Osteocyte (in vitro differentiated cells): Measurements from ENCODE around the gene UBE2L6. TPM values are rescaled to one million over a fixed set of nuclear protein-coding genes. Genes with fewer than 3 reads are reported as not detected.

ENCODE experiments used
- DNase-seq: peaks from one replicate; pipeline ENCODE4 v3.0.0; 2021; ENCODE audit warnings: mixed read lengths; ENCODE audit not compliant: unreplicated experiment; ENCODE audit errors: extremely low spot score
- H3K27ac Mint-ChIP-seq: one replicate; pipeline ENCODE4 v1.8.0; 2021; ENCODE audit warnings: mild to moderate bottlenecking, mixed read lengths; ENCODE audit not compliant: unreplicated experiment
- H3K27me3 Mint-ChIP-seq: one replicate; pipeline ENCODE4 v1.8.0; 2021; ENCODE audit warnings: mixed read lengths; ENCODE audit not compliant: unreplicated experiment
- H3K36me3 Mint-ChIP-seq: one replicate; pipeline ENCODE4 v1.8.0; 2021; ENCODE audit warnings: mixed read lengths; ENCODE audit not compliant: unreplicated experiment
- H3K4me1 Mint-ChIP-seq: one replicate; pipeline ENCODE4 v1.8.0; 2021; ENCODE audit warnings: mixed read lengths; ENCODE audit not compliant: unreplicated experiment
- H3K4me3 Mint-ChIP-seq: one replicate; pipeline ENCODE4 v1.8.0; 2021; ENCODE audit warnings: mild to moderate bottlenecking, moderate library complexity, mixed read lengths; ENCODE audit not compliant: unreplicated experiment
- H3K9me3 Mint-ChIP-seq: one replicate; pipeline ENCODE4 v1.8.0; 2021; ENCODE audit warnings: mixed read lengths; ENCODE audit not compliant: unreplicated experiment
- total RNA-seq: library from RNA; stranded (reverse); gene quantifications from 2 replicates; pipeline ENCODE4 v1.2.1, GENCODE V29; 2021
- TF ChIP-seq, protein P1 (sequence below): fragments of 200-600 bp; sonication (generic); IDR thresholded peaks from 2 replicates; pipeline ENCODE4 v1.5.0; 2021; ENCODE audit warnings: antibody characterized with exemption, mild to moderate bottlenecking, moderate library complexity

Gene UBE2L6
- total RNA-seq, 1 donor from 2014 or later, result 58.9 TPM

DNA sequence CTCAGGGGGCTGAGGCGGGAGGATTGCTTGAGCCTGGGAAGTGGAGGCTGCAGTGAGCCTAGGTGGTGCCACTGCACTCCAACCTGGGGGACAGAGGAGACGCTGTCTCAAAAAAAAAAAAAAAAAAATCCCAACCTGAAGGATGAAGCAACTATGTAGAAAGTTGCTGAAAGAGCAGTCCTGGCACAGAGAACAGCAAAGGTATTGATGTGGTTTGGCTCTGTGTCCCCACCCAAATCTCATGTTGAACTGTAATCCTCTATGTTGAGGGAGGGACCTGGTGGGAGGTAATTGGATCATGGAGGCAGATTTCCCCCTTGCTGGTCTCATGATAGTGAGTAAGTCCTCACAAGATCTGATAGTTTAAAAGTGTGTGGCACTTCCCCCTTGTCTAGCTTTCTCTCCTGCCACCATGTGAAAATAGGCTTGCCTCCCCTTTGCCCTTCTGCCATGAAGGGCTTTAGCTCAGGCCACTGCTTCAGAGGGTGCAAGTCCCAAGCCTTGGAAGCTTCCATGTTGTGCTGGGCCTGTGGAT lies 19.3 kb upstream of the UBE2L6 start:
- no peak for DNase-seq
- Mint-ChIP-seq H3K27ac (no peak overlapping the region), H3K4me1 (no peaks in the 10 kb centered on the region), H3K27me3 (peaks cover 15% of the 10 kb centered on the region), H3K4me3 (no peak overlapping the region), H3K36me3 (no peaks in the 10 kb centered on the region), H3K9me3 (no peaks in the 10 kb centered on the region)
- TF ChIP-seq, protein P1, sequence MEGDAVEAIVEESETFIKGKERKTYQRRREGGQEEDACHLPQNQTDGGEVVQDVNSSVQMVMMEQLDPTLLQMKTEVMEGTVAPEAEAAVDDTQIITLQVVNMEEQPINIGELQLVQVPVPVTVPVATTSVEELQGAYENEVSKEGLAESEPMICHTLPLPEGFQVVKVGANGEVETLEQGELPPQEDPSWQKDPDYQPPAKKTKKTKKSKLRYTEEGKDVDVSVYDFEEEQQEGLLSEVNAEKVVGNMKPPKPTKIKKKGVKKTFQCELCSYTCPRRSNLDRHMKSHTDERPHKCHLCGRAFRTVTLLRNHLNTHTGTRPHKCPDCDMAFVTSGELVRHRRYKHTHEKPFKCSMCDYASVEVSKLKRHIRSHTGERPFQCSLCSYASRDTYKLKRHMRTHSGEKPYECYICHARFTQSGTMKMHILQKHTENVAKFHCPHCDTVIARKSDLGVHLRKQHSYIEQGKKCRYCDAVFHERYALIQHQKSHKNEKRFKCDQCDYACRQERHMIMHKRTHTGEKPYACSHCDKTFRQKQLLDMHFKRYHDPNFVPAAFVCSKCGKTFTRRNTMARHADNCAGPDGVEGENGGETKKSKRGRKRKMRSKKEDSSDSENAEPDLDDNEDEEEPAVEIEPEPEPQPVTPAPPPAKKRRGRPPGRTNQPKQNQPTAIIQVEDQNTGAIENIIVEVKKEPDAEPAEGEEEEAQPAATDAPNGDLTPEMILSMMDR, result no peak

DNA sequence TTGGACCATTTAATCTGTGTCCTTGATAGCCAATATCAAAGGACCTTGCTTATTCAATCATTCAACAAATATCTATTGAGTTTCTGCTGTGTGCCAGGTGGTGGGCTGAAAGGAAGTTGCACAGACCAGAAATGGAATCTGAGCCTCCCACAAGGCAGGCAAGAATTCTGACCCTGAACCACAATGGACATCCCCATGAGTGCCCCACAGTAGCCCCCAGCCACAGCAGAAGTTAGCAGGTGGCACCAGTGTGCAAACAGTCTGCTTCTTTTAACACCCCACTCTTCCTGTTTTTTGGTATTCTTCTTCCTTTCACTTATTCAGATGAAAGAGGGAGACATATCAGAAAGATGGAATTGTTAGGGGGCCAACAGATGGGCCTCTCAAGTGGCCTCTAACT lies 17.8 kb upstream of the UBE2L6 start:
- H3K4me1 Mint-ChIP-seq, result no peaks in the 10 kb centered on the region
- H3K4me3 Mint-ChIP-seq, result no peak overlapping the region
- no peaks in the 10 kb centered on the region for H3K36me3 Mint-ChIP-seq
- H3K27me3 Mint-ChIP-seq, result peaks cover 13% of the 10 kb centered on the region
- H3K27ac Mint-ChIP-seq, result no peak overlapping the region
- DNase-seq, result no peak
- TF ChIP-seq, protein P1, result no peak
- no peaks in the 10 kb centered on the region for H3K9me3 Mint-ChIP-seq

DNA sequence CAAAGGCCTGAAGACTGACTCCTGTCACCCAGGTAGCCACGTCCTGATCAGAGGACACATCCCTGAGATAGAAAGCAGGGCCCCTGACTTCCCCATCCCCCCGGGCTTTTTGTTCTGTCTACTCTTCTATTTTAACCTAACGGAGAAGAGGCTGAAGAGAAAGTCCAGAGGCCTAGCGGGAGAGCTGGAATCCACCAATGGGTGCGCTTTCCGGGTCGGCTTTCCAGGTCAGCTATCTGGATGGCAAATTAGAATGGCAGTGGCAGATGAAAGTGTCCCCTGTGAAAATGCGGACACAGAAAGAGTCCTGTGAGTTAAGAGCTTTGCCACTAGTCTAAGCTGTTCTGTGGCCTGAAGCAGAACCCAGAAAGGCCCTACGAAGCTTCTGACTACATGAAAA lies 16.9 kb upstream of the UBE2L6 start:
- Mint-ChIP-seq H3K9me3 (no peaks in the 10 kb centered on the region), H3K27me3 (peaks cover 14% of the 10 kb centered on the region), H3K4me1 (no peaks in the 10 kb centered on the region), H3K4me3 (no peak overlapping the region), H3K36me3 (no peaks in the 10 kb centered on the region), H3K27ac (no peak overlapping the region)
- TF ChIP-seq, protein P1, result no peak
- DNase-seq, result no peak

DNA sequence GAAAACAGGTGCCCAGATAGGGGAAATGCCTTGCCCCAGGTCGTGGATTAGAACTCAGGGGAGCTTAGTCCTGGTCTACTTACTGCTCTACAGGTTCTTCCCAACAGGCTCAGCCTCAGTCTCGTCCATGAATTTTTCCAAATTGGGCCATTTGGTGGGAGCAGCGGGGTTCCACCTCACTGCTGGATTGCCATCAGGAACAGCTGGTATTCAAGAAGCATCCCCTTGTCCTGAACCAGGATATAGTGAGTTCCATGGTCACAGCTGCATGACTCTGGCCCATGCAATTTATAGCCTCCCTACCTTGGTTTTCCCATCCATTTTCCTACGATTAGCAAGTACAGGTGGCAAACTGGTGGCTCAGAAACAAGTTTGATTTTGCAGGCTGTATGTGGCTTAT lies 6.6 kb upstream of the UBE2L6 start:
- no peaks in the 10 kb centered on the region for H3K36me3 Mint-ChIP-seq
- no peak overlapping the region for H3K4me3 Mint-ChIP-seq
- peaks cover 4% of the 10 kb centered on the region for H3K4me1 Mint-ChIP-seq
- no peaks in the 10 kb centered on the region for H3K9me3 Mint-ChIP-seq
- no peak overlapping the region for H3K27ac Mint-ChIP-seq
- TF ChIP-seq, protein P1, result no peak
- peaks cover 30% of the 10 kb centered on the region for H3K27me3 Mint-ChIP-seq
- DNase-seq, result no peak

DNA sequence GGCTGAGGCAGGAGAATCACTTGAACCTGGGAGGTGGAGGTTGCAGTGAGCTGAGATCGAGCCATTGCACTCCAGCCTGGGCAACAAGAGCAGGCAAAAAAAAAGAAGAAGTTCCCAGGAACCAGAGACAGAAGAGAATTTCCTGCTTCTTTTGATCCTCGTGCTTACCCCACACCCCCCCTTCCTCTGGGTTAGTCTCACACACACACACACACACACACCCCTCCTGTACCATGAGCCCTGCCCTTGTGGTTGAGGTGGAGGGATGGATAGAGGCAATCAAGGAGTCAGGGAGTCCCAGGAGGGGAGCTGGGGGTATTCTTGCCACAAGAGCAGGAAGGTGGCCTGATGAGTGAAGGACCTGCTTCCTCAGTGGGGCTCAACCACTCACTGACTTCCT lies 4.1 kb upstream of the UBE2L6 start:
- H3K9me3 Mint-ChIP-seq, result no peaks in the 10 kb centered on the region
- peaks cover 15% of the 10 kb centered on the region for H3K4me1 Mint-ChIP-seq
- no peak overlapping the region for H3K27ac Mint-ChIP-seq
- no peak for DNase-seq
- no peaks in the 10 kb centered on the region for H3K36me3 Mint-ChIP-seq
- peaks cover 18% of the 10 kb centered on the region for H3K27me3 Mint-ChIP-seq
- H3K4me3 Mint-ChIP-seq, result no peak overlapping the region
- TF ChIP-seq, protein P1, result no peak
